HCT116 (cell line): ENCODE results near the gene NXT1. TPM values are rescaled to one million over a fixed set of nuclear protein-coding genes. Genes with fewer than 3 reads are reported as not detected.
A peak's percentile ranks its signal among the peaks of the same experiment; 100 is the strongest.

Experiments used
- ATAC-seq: fragments of 200-7000 bp; cut with Tn5 transposase; 2 replicates; pipeline ENCODE4 v1.9.1; 2020; ENCODE audit warnings: mild to moderate bottlenecking, moderate library complexity
- BruUV-seq: library from RNA; stranded (reverse); fragments of 400-500 nt; replicated peaks from 2 replicates; lab custom pipeline; 2021; lab: Mats Ljungman, UMichigan
- CTCF ChIA-PET: fragments of 300-600 bp; sonication (Branson Sonifier 250); formaldehyde crosslinking; loops from one replicate; lab custom pipeline; 2021; ENCODE audit warnings: antibody characterized with exemption; lab: Charles Lee
- POLR2A ChIA-PET: fragments of 300-600, 350-600 bp; sonication (Branson Sonifier 250); formaldehyde crosslinking; loops from one replicate; lab custom pipeline; 2021; ENCODE audit warnings: antibody characterized with exemption; lab: Charles Lee
- RAD21 ChIA-PET, 2 experiments: fragments of 300-600 bp; sonication (Branson Sonifier 250); formaldehyde crosslinking; loops; one replicate each; lab custom pipeline; 2023; ENCODE audit warnings: low total read pairs in 2 of 2; ENCODE audit not compliant: uncharacterized antibody in 2 of 2, unreplicated experiment in 2 of 2, low non-redundant PET in 1 of 2; lab: Charles Lee
- DNase-seq: peaks from one replicate; pipeline ENCODE4 v3.0.0-alpha.2; 2010; ENCODE audit warnings: low read depth, low spot score
- H2AFZ ChIP-seq: fragments of 200-600 bp; shearing (Covaris generic), sonication (generic); 2 replicates; pipeline ENCODE4 v1.6.1; 2017; ENCODE audit warnings: low read depth, mixed run types, mixed read lengths, antibody characterized with exemption, low read length; ENCODE audit not compliant: poor library complexity, severe bottlenecking
- H3K27ac ChIP-seq: 2 replicates; pipeline ENCODE4 v1.5.1; 2012; ENCODE audit warnings: low read depth, low read length
- H3K27me3 ChIP-seq: fragments of 200-600 bp; sonication (generic); 2 replicates; pipeline ENCODE4 v1.6.1; 2016; ENCODE audit warnings: mixed run types, low read length, mixed read lengths; ENCODE audit not compliant: insufficient read depth
- H3K36me3 ChIP-seq, 2 experiments: fragments of 200-500 bp in 1 of 2; fragments of 200-600 bp in 1 of 2; sonication (Bioruptor generic) in 1 of 2; sonication (generic) in 1 of 2; 2 replicates each; pipeline versions ENCODE4 v1.5.1 to v1.6.1; 2014 to 2016; ENCODE audit warnings: low read length in 2 of 2, inconsistent platforms in 1 of 2, mixed read lengths in 1 of 2, mixed run types in 1 of 2; ENCODE audit not compliant: insufficient read depth in 2 of 2, control insufficient read depth in 1 of 2
- H3K4me1 ChIP-seq, 2 experiments: fragments of 200-600 bp in 1 of 2; sonication (generic) in 1 of 2; 2 replicates each; pipeline versions ENCODE4 v1.5.1 to v1.6.1; 2012 to 2017; ENCODE audit warnings: low read length in 2 of 2, inconsistent platforms in 1 of 2, mild to moderate bottlenecking in 1 of 2, mixed read lengths in 1 of 2, mixed run types in 1 of 2, moderate library complexity in 1 of 2; ENCODE audit not compliant: insufficient read depth in 2 of 2, control insufficient read depth in 1 of 2
- H3K4me2 ChIP-seq: fragments of 200-600 bp; sonication (generic); 2 replicates; pipeline ENCODE4 v1.6.1; 2017; ENCODE audit warnings: mixed run types, low read length, mixed read lengths
- H3K4me3 ChIP-seq, 2 experiments: fragments of 200-600 bp in 1 of 2; sonication (generic) in 1 of 2; replicated peaks in 1 of 2; 2 replicates each; pipeline ENCODE4 v1.5.1; 2011 to 2016; ENCODE audit warnings: low read length in 2 of 2, control low read depth in 1 of 2, low read depth in 1 of 2, mild to moderate bottlenecking in 1 of 2, mixed read lengths in 1 of 2, mixed run types in 1 of 2
- H3K79me2 ChIP-seq: fragments of 200-600 bp; sonication (generic); 2 replicates; pipeline ENCODE4 v1.6.1; 2017; ENCODE audit warnings: mild to moderate bottlenecking, mixed run types, low read length, moderate library complexity, mixed read lengths; ENCODE audit not compliant: insufficient read depth
- H3K9ac ChIP-seq: fragments of 200-600 bp; sonication (generic); 2 replicates; pipeline ENCODE4 v1.6.1; 2016; ENCODE audit warnings: low read length, mixed read lengths
- H3K9me2 ChIP-seq: fragments of 200-600 bp; sonication (generic), shearing (Covaris generic); 2 replicates; pipeline ENCODE4 v1.6.1; 2017; ENCODE audit warnings: mixed run types, mild to moderate bottlenecking, moderate library complexity; ENCODE audit not compliant: insufficient read depth
- H3K9me3 ChIP-seq, 2 experiments: fragments of 200-500 bp in 1 of 2; fragments of 200-600 bp in 1 of 2; sonication (Bioruptor generic) in 1 of 2; sonication (generic) in 1 of 2; 2 replicates each; pipeline ENCODE4 v1.6.1; 2014 to 2017; ENCODE audit warnings: low read length in 2 of 2, mixed read lengths in 2 of 2, inconsistent platforms in 1 of 2, low read depth in 1 of 2, mild to moderate bottlenecking in 1 of 2, mixed run types in 1 of 2, moderate library complexity in 1 of 2; ENCODE audit not compliant: control insufficient read depth in 1 of 2, insufficient read depth in 1 of 2
- H4K20me1 ChIP-seq: fragments of 200-600 bp; sonication (generic), shearing (Covaris generic); 2 replicates; pipeline ENCODE4 v1.6.1; 2017; ENCODE audit warnings: mixed run types, mild to moderate bottlenecking, moderate library complexity; ENCODE audit not compliant: insufficient read depth
- CTCF ChIP-seq, 3 experiments: fragments of 200-600 bp in 1 of 3; sonication (generic) in 1 of 3; IDR thresholded peaks in 2 of 3; conservative IDR thresholded peaks in 1 of 3; 2 replicates each; pipeline ENCODE4 v1.5.1; 2012 to 2017; ENCODE audit warnings: low read depth in 2 of 3, low read length in 2 of 3, antibody characterized with exemption in 1 of 3, borderline replicate concordance in 1 of 3, control low read depth in 1 of 3, mild to moderate bottlenecking in 1 of 3, mixed read lengths in 1 of 3, mixed run types in 1 of 3, moderate library complexity in 1 of 3; ENCODE audit not compliant: insufficient read depth in 1 of 3
- EGR1 ChIP-seq: IDR thresholded peaks from 2 replicates; pipeline ENCODE4 v1.6.1; 2012; ENCODE audit warnings: low read depth
- POLR2A ChIP-seq: IDR thresholded peaks from 2 replicates; pipeline ENCODE4 v1.7.0; 2011; ENCODE audit warnings: borderline replicate concordance; ENCODE audit not compliant: insufficient read depth, insufficient read length; ENCODE audit errors: extremely low read depth
- POLR2AphosphoS5 ChIP-seq: IDR thresholded peaks from 2 replicates; pipeline ENCODE4 v1.6.1; 2011; ENCODE audit warnings: mild to moderate bottlenecking, low read depth, low read length, moderate library complexity
- SIN3A ChIP-seq: IDR thresholded peaks from 2 replicates; pipeline ENCODE4 v1.6.1; 2012; ENCODE audit warnings: low read depth
- ZNF274 ChIP-seq: fragments of 200-500 bp; sonication (Bioruptor generic); IDR thresholded peaks from 2 replicates; pipeline ENCODE4 v1.6.1; 2014; ENCODE audit warnings: mild to moderate bottlenecking, low read depth, low read length, inconsistent platforms
- intact Hi-C: fragments of 100-400 bp; cut with micrococcal nuclease; formaldehyde crosslinking; loops from 2 replicates; pipeline ENCODE4 v1.10.0; 2022
- total RNA-seq: library from RNA; stranded (reverse); gene quantifications from one replicate; pipeline ENCODE4 v1.2.1, GENCODE V29; 2021; ENCODE audit not compliant: unreplicated experiment
- TF ChIP-seq, protein P1 (sequence below): IDR thresholded peaks from 2 replicates; pipeline ENCODE4 v1.6.1; 2011; ENCODE audit warnings: mild to moderate bottlenecking, low read length, moderate library complexity; ENCODE audit not compliant: insufficient replicate concordance; ENCODE audit errors: extremely low read depth

NXT1 gene
- total RNA-seq, 1 experiment from 2014 or later = 29.9 TPM

DNA sequence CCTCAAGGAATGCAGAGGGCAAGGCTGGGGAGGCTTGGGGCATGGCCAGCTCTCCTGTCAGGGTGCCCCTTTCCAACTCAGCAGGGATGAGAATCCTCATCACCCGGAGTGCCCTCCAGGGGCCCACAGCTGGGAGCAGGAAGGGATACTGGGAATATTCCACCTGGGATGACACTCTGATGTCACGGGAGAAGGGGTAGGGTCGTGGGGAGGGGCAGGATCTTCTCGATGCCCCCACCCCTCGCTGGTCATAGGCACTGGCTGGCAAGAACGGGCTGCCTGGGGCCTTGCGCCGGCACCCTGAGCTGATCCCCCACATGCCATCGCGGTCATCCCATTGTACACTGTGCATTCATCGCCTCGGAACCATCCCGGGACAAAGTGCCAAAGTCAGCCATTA is 10.6 kb upstream of the NXT1 start:
- H4K20me1 ChIP-seq = no peaks in the 10 kb centered on the region
- ChIA-PET RAD21 (interaction anchor here (0.6 to 2.1 kb wide), 4 partner anchors 10 to 847 kb away, joined by 4 to 9 read pairs (median 5); no protein-coding TSS in a partner anchor), POLR2A (interaction anchor here (1.3 to 2.3 kb wide), 2 partner anchors 10 to 648 kb away, joined by 6 to 8 read pairs; no protein-coding TSS in a partner anchor), CTCF (interaction anchor here (0.7 to 3.9 kb wide), 9 partner anchors 10 to 1006 kb away, joined by 3 to 70 read pairs (median 4); partner anchors contain the start of gene NXT1)
- ATAC-seq = peak; percentile 35
- H3K27me3 ChIP-seq = peaks cover 18% of the 10 kb centered on the region; the same call in 1 of the 2 replicates
- TF ChIP-seq SIN3A = no peak
- TF ChIP-seq, protein P1, sequence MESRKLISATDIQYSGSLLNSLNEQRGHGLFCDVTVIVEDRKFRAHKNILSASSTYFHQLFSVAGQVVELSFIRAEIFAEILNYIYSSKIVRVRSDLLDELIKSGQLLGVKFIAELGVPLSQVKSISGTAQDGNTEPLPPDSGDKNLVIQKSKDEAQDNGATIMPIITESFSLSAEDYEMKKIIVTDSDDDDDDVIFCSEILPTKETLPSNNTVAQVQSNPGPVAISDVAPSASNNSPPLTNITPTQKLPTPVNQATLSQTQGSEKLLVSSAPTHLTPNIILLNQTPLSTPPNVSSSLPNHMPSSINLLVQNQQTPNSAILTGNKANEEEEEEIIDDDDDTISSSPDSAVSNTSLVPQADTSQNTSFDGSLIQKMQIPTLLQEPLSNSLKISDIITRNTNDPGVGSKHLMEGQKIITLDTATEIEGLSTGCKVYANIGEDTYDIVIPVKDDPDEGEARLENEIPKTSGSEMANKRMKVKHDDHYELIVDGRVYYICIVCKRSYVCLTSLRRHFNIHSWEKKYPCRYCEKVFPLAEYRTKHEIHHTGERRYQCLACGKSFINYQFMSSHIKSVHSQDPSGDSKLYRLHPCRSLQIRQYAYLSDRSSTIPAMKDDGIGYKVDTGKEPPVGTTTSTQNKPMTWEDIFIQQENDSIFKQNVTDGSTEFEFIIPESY = no peak
- H3K9ac ChIP-seq = no peak overlapping the region
- no peaks in the 10 kb centered on the region for H3K9me3 ChIP-seq
- no peaks in the 10 kb centered on the region for H3K4me1 ChIP-seq
- no peak for DNase-seq
- no peaks in the 10 kb centered on the region for H3K79me2 ChIP-seq
- H3K4me2 ChIP-seq = no peak overlapping the region
- no peak overlapping the region for H2AFZ ChIP-seq
- H3K4me3 ChIP-seq = no peak overlapping the region
- no peak overlapping the region for H3K27ac ChIP-seq
- intact Hi-C loops = loop anchor here (1.0 to 5.0 kb wide), 2 partner anchors 649 to 1003 kb away; no protein-coding TSS in a partner anchor
- H3K9me2 ChIP-seq = no peaks in the 10 kb centered on the region
- no TSS peak for BruUV-seq
- H3K36me3 ChIP-seq = no peaks in the 10 kb centered on the region

DNA sequence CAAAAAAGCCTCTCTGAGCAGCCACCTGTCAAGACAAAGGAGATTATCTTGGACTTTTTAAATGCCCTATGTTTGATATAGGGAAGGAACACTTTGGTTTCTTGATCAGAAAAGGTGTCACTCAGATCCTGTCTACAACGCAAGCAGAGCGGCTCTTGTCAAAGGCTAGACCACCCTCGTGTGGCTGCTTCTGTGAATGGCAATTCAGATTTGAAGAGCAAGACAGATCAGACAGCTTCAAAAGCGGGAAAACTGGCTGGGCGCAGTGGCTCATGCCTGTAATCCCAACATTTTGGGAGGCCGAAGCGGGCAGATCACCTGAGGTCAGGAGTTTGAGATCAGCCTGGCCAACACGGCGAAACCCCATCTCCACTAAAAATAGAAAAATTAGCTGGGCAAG is 10.1 kb upstream of the NXT1 start:
- POLR2A ChIA-PET = interaction anchor here (1.3 to 2.3 kb wide), 2 partner anchors 9 to 649 kb away, joined by 6 to 8 read pairs; no protein-coding TSS in a partner anchor
- ATAC-seq = peak; percentile 92
- Histone ChIP-seq H3K9me3 (no peaks in the 10 kb centered on the region), H3K27me3 (peaks cover 18% of the 10 kb centered on the region; the same call in 1 of the 2 replicates), H3K9me2 (no peaks in the 10 kb centered on the region), H3K79me2 (no peaks in the 10 kb centered on the region), H3K4me2 (no peak overlapping the region), H2AFZ (no peak overlapping the region), H3K27ac (no peak overlapping the region), H4K20me1 (no peaks in the 10 kb centered on the region), H3K4me1 (no peaks in the 10 kb centered on the region), H3K4me3 (no peak overlapping the region), H3K36me3 (no peaks in the 10 kb centered on the region), H3K9ac (no peak overlapping the region)
- peak; percentile 54 for DNase-seq
- CTCF ChIA-PET = interaction anchor here (0.7 to 3.9 kb wide), 13 partner anchors 10 to 1006 kb away, joined by 3 to 70 read pairs (median 4); partner anchors contain the start of gene NXT1
- intact Hi-C loops = loop anchor here (1.0 to 5.0 kb wide), 2 partner anchors 649 to 1003 kb away; no protein-coding TSS in a partner anchor
- RAD21 ChIA-PET = interaction anchor here (0.6 to 2.1 kb wide), 5 partner anchors 9 to 848 kb away, joined by 4 to 9 read pairs (median 4); no protein-coding TSS in a partner anchor
- BruUV-seq = no TSS peak
- TF ChIP-seq, protein P1 = no peak
- TF ChIP-seq POLR2AphosphoS5 (no peak), CTCF (IDR thresholded peaks at IDR 0.05 in 2 of 3, conservative IDR thresholded peaks at IDR 0.05 in 1 of 3; ENCODE audit: borderline replicate concordance in 1 of 3, insufficient read depth in 1 of 3, low read depth in 2 of 3, low read length in 2 of 3) (peak; percentile 40 to 53 (median 50); a peak in 5 of 6 replicates), ZNF274 (no peak), POLR2A (no peak), EGR1 (no peak), SIN3A (no peak)
